Left cardiac atrium (tissue), 4 donors: Measurements from ENCODE around the gene PRADC1. TPM values are rescaled to one million over a fixed set of nuclear protein-coding genes. Genes with fewer than 3 reads are reported as not detected.
"Not testable (repeated sequence)": the region's sequence is repeated elsewhere in the genome, so short reads cannot be mapped to it uniquely, and the experiment has no call there.

ENCODE experiments used
- ATAC-seq, 2 donors: fragments of 200-7000 bp; cut with Tn5 transposase; one replicate each; pipeline ENCODE4 v1.9.1; 2020; ENCODE audit warnings: mild to moderate bottlenecking in 2 of 2, moderate library complexity in 2 of 2
- DNase-seq: peaks from one replicate; pipeline ENCODE4 v3.0.0-alpha.2; 2020
- intact Hi-C, 2 donors: fragments of 100-400 bp; cut with DNase I; formaldehyde crosslinking; loops; one replicate each; pipeline versions ENCODE4 v1.14.1 to v1.15.1; 2022 to 2023
- total RNA-seq, 2 donors: library from RNA; stranded (reverse); fragmentation: NEBNext Ultra II Directional; extraction: Animal tissue kit (Norgen Biotek cat#: 25700); gene quantifications; one replicate each; pipeline ENCODE4 v1.2.1, GENCODE V29; 2021
- donor health status: DM: no; HTN: yes; CAD: no.
- donor health status: DM: no; HTN: yes; CAD: no; lungs with severe emphysema.
- donor health status: DM: yes; HTN: yes; CAD: no.
- donor health status: Dilated cardiomyopathy.

The PRADC1 gene
- total RNA-seq, 2 donors from 2014 or later = 76.2 to 79.6 TPM

GRCh38 chr2:73212448-73213176 lies 20.4 kb downstream of the PRADC1 start:
- intact Hi-C loops = no loop called here
- DNase-seq = peak; percentile 78
- ATAC-seq = peak; percentile 72 to 79

DNA sequence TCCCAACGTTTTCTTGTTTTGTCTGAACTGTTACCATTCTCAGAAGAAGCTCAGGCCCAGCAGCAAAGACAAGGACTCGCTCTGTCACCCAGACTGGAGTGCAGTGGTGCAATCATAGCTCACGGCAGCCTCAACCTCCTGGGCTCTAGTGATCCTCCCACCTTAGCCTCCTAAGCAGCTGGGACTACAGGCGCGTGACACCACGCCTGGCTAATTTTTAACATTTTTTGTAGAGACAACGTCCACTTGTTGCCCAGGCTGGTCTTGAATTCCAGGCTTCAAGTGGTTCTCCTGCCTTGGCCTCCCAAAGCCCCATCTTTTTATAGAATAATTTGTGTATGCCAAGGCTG lies 21.0 kb downstream of the PRADC1 start:
- ATAC-seq = no peak
- intact Hi-C loops = no loop called here
- no peak for DNase-seq

DNA sequence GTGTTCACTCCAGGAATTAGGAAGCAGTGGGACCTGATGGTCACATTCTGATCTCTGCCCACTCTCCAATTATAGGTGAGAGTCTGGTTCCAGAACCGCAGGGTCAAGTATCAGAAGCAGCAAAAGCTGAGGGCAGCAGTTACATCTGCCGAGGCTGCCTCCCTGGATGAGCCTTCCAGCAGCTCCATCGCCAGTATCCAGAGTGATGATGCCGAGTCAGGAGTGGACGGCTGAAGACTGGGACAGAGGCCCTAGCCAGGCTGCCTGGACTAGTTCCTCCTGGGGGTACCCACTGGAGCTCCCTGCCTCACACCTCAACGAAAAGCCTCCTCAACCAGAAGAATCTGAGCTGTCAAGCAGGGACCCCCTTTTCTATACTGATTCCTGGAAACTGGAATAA lies 22.3 kb downstream of the PRADC1 start:
- ATAC-seq (no peak), DNase-seq (no peak)
- intact Hi-C loops = no loop called here

DNA sequence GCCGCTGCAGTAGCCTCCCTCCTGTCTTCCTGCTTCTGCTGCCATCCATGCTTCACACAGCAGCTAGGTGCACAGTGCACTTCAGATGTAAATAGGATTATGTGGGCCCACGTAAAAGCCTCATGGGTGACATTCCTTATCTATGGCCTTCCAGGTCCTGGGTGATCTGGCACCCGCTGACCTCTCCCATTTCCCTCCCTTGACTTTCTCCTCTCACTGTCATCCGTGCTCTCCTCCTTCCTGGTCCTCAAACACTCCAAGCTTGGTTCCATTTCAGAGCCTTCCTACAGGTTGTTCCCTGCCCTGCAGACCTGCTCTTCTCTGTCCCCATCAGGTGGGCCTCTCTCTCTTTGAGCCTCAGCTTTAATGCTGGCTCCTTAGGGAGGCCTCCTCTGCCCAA lies 23.0 kb downstream of the PRADC1 start:
- intact Hi-C loops = no loop called here
- no peak for DNase-seq

DNA sequence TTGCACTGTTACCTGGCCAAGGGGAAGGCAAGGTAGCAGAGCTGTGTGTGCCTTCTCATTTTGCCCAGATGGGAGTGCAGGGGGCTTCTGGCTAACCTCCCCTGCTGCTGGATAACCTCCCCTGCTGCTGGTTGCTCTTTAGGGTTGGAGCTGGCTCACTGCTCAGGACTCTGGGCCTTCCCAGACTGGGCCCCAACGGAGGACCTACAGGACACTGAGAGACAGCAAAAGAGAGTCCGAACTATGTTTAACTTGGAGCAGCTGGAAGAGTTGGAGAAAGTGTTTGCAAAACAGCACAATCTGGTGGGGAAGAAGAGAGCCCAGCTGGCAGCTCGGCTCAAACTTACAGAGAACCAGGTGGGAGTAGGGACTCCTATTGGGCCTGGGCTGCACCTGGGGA lies 24.8 kb downstream of the PRADC1 start:
- no peak for DNase-seq
- intact Hi-C loops = no loop called here
- no peak for ATAC-seq

More for the DNA sequence above, 23.0 kb downstream of the PRADC1 start:
- no peak for ATAC-seq

DNA sequence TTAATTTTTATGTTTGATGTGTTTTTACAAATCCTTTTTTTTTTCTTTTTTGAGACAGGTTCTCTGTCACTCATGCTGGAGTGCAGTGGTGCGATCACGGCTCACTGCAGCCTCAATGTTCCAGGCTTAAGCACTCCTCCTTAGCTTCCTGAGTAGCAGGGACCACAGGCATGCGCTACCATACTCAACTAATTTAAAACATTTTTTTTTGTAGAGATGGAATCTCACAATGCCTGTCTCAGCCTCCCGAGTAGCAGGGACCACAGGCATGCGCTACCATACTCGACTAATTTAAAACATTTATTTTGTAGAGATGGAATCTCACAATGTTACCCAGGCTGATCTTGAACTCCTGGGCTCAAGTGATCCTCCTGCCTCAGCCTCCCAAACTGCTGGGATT lies 27.4 kb downstream of the PRADC1 start:
- ATAC-seq = no peak
- DNase-seq = no peak
- intact Hi-C loops = no loop called here

GRCh38 chr2:73203055-73203681 lies 29.9 kb downstream of the PRADC1 start:
- no peak for DNase-seq
- intact Hi-C loops = no loop called here
- peak in 1 of 2 donors; percentile 19 for ATAC-seq

GRCh38 chr2:73202156-73203054 lies 30.6 kb downstream of the PRADC1 start, which contains the start of gene NOTO:
Gene NOTO (plus strand): TSS chr2:73202574. CDS start chr2:73202667, 93 bp downstream.
- intact Hi-C loops = no loop called here
- DNase-seq (no peak), ATAC-seq (peak in 1 of 2 donors; percentile 81)

DNA sequence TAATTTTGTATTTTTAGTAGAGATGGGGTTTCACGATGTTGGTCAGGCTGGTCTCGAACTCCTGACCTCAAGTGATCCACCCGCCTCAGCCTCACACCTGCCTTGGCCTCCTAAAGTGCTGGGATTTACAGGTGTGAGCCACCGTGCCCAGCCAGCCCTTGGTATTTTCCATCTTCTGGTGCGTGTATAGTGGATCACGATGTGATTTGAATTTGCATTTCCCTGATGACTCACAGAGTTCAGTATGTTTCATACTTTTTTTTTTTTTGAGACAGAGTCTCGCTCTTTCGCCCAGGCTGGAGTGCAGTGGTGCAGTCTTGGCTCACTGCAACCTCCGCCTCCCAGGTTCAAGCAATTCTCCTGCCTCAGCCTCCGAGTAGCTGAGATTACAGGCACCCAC lies 32.8 kb downstream of the PRADC1 start:
- DNase-seq, ATAC-seq, intact Hi-C loops: not testable (repeated sequence)

DNA sequence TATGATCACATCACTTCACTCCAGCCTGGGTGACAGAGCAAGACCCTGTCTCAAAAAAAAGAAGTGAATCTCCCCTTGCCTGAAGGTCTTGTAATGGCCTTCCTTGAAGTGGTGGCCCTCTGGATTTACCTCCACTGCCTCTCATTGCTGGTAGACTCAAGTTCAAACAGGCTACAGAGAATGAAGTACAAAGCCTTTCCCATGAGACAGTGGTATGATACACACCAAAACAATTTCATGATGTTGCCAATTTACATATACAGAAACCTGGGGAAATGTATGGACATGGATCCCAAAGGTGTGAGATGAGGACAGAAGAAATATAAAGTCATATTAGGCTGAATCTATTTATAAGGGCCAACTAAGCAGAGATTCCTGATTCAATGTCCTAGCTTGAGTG lies 35.5 kb downstream of the PRADC1 start:
- intact Hi-C loops = no loop called here
- DNase-seq (no peak), ATAC-seq (no peak)

GRCh38 chr2:73187549-73187948 lies 45.5 kb downstream of the PRADC1 start:
- ATAC-seq (no peak), DNase-seq (no peak)
- intact Hi-C loops = no loop called here

- no peak for ATAC-seq
- intact Hi-C loops = no loop called here
- DNase-seq = no peak
These were observed 47.1 kb downstream of the PRADC1 start for GRCh38 chr2:73185965-73186364.

Other genes with a start within 250 kb of the PRADC1 start
- 10 to 100 TPM in 1 of 2 donors, 1 to 10 TPM in 1; 9.0 to 10.5 TPM for gene SFXN5, start 161.5 kb downstream of the PRADC1 start, total RNA-seq
- gene RAB11FIP5, start 120.3 kb downstream of the PRADC1 start, total RNA-seq = 10 to 100 TPM; 21.7 to 31.8 TPM
- gene NOTO, start 30.7 kb downstream of the PRADC1 start, total RNA-seq = not detected
- gene SMYD5, start 19.0 kb downstream of the PRADC1 start, total RNA-seq = 10 to 100 TPM; 14.1 to 18.2 TPM
- 100 to 1,000 TPM; 181 to 184 TPM for gene CCT7, start 1.1 kb upstream of the PRADC1 start, total RNA-seq
- 1 to 10 TPM; 2.0 to 2.3 TPM for gene FBXO41, start 51.2 kb upstream of the PRADC1 start, total RNA-seq
- not detected for gene EGR4, start 60.3 kb upstream of the PRADC1 start, total RNA-seq
- gene ALMS1, start 152.6 kb upstream of the PRADC1 start, total RNA-seq = 1 to 10 TPM; 7.7 to 8.2 TPM